ENCODE measurements around the gene NUDT21.

GRCh38 chr16:56399486-56399885 lies 51.6 kb downstream of the NUDT21 start:
- TF ChIP-seq EZH2 (IDR thresholded peaks at IDR 0.05; ENCODE audit: insufficient read depth, poor library complexity, severe bottlenecking) (no peak), EZH2phosphoT487 (IDR thresholded peaks at IDR 0.05; ENCODE audit: insufficient read depth, low read depth) (no peak)

All from GM23248 (cell line).